Prostate gland (tissue), 2 donors: ENCODE results near the gene ATP6V0A4. TPM values are rescaled to one million over a fixed set of nuclear protein-coding genes. Genes with fewer than 3 reads are reported as not detected.

ENCODE experiments used
- DNase-seq: peaks from one replicate; pipeline ENCODE4 v3.0.0-alpha.2; 2019; ENCODE audit warnings: low spot score
- H3K27ac ChIP-seq, 2 donors: fragments of 200-600 bp; sonication (generic); 2 replicates each; pipeline ENCODE4 v1.5.1; 2017 to 2019
- H3K27me3 ChIP-seq: fragments of 200-600 bp; sonication (generic); replicated peaks from 2 replicates; pipeline ENCODE4 v1.5.1; 2019; ENCODE audit not compliant: insufficient read depth
- H3K36me3 ChIP-seq, 2 donors: fragments of 200-600 bp; sonication (generic); 1 replicate in 1 of 2; 2 replicates in 1 of 2; pipeline versions ENCODE4 v1.5.1 to v1.8.1; 2017 to 2019
- H3K4me1 ChIP-seq: fragments of 200-600 bp; sonication (generic); replicated peaks from 2 replicates; pipeline ENCODE4 v1.5.1; 2019
- H3K4me3 ChIP-seq, 2 donors: fragments of 200-600 bp; sonication (generic); 2 replicates each; pipeline ENCODE4 v1.5.1; 2017 to 2019
- H3K9me3 ChIP-seq: fragments of 200-600 bp; sonication (generic); 2 replicates; pipeline ENCODE4 v1.5.1; 2017
- POLR2A ChIP-seq: fragments of 450-650 bp; IDR thresholded peaks from one replicate; pipeline ENCODE4 v1.6.1; 2016; ENCODE audit warnings: antibody characterized with exemption, mild to moderate bottlenecking
- POLR2AphosphoS5 ChIP-seq: sonication (generic); formaldehyde crosslinking; IDR thresholded peaks from one replicate; pipeline ENCODE4 v1.6.1; 2017; ENCODE audit warnings: antibody characterized with exemption
- WGBS: methylation state at CpG from one replicate; pipeline ENCODE4 v1.1.5; 2018; 5-methylcytosine and 5-hydroxymethylcytosine counted together
- intact Hi-C: fragments of 100-400 bp; cut with DNase I; formaldehyde crosslinking; loops from one replicate; pipeline ENCODE4 v1.14.2; 2022
- total RNA-seq, 2 donors: library from RNA; depleted of rRNA; stranded (reverse); fragments of >200 nt; gene quantifications; one replicate each; pipeline ENCODE4 v1.1.0, GENCODE V29; 2016
- TF ChIP-seq, protein P1 (sequence below), 4 experiments: fragments of 200-600 bp in 2 of 4; fragments of 450-650 bp in 2 of 4; sonication (generic) in 2 of 4; IDR thresholded peaks; 1 replicate in 3 of 4; 2 replicates in 1 of 4; pipeline ENCODE4 v1.5.1; 2016 to 2019; ENCODE audit warnings: antibody characterized with exemption in 4 of 4, mild to moderate bottlenecking in 2 of 4, moderate library complexity in 2 of 4

The ATP6V0A4 gene
- total RNA-seq, 2 donors from 2014 or later = 0.62 to 1.2 TPM

DNA sequence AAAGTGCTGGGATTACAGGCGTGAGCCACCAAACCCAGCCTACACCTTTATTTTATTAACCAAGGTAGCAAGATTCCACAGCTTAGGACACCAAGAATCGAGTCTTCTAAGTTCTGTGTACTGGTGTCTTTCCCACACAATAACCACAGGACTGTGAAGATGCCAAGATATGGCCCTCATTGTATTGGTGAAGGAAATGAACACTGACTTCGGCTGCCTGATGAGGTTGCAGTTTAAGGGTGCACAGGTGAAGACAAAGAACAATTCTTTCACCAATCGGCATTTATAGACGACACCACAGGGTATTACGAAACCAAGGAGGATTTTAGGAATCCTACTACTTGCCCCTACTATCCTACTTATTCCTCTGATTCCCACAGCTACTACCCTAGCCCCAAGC lies 49.3 kb downstream of the ATP6V0A4 start:
- 76% methylated on average over 6 of the region's 6 CpGs for WGBS
- Histone ChIP-seq H3K9me3 (no peaks in the 10 kb centered on the region), H3K36me3 (no peaks in the 10 kb centered on the region), H3K27ac (no peak overlapping the region), H3K4me1 (no peaks in the 10 kb centered on the region), H3K27me3 (no peaks in the 10 kb centered on the region), H3K4me3 (no peak overlapping the region)
- intact Hi-C loops = no loop called here
- DNase-seq = no peak
- TF ChIP-seq POLR2A (no peak), POLR2AphosphoS5 (no peak)
- TF ChIP-seq, protein P1, sequence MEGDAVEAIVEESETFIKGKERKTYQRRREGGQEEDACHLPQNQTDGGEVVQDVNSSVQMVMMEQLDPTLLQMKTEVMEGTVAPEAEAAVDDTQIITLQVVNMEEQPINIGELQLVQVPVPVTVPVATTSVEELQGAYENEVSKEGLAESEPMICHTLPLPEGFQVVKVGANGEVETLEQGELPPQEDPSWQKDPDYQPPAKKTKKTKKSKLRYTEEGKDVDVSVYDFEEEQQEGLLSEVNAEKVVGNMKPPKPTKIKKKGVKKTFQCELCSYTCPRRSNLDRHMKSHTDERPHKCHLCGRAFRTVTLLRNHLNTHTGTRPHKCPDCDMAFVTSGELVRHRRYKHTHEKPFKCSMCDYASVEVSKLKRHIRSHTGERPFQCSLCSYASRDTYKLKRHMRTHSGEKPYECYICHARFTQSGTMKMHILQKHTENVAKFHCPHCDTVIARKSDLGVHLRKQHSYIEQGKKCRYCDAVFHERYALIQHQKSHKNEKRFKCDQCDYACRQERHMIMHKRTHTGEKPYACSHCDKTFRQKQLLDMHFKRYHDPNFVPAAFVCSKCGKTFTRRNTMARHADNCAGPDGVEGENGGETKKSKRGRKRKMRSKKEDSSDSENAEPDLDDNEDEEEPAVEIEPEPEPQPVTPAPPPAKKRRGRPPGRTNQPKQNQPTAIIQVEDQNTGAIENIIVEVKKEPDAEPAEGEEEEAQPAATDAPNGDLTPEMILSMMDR (IDR thresholded peaks at IDR 0.05) = no peak

DNA sequence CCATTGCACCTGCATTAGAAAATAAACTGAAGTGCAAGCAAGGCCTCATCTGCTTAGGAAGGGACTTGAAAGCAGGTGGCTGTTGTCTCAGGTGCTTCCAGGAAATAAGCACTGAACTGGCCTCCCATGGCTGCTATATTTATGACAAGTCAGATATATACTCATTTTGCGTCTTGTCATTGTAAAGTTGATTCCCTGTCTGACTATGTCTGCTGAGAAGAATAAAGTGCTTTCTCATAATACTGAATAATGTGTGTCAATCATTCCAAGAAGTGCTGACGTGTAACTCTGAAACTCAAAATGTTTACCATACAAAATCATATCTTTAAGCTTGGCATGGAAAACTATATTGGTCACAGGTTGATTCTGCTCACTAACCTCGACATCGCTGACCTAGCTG lies 51.9 kb downstream of the ATP6V0A4 start:
- WGBS = 89% methylated on average over 4 of the region's 4 CpGs
- Histone ChIP-seq H3K4me1 (no peaks in the 10 kb centered on the region), H3K36me3 (no peaks in the 10 kb centered on the region), H3K4me3 (no peak overlapping the region), H3K27ac (no peak overlapping the region), H3K27me3 (no peaks in the 10 kb centered on the region), H3K9me3 (no peaks in the 10 kb centered on the region)
- no peak for TF ChIP-seq POLR2A
- TF ChIP-seq POLR2AphosphoS5 = no peak
- TF ChIP-seq, protein P1 (IDR thresholded peaks at IDR 0.05) = no peak
- DNase-seq = no peak
- intact Hi-C loops = no loop called here

DNA sequence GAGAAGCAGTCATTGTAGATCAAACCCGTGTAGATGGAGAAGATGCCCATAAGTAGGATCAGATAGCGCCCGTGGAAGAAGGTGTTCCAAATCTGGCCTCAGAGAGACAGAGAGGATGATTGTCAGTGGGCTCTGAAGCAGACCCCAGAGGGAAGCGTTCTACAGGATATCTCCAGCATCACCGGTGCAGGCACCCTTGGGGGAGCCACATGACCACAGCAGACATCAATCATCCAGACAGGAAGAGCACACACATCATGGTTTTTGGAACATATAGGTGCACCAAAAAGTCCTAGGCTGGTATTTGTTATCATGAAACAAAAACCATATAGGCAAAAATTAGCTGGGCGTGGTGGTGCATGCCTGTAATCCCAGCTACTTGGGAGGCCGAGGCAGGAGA lies 52.8 kb downstream of the ATP6V0A4 start:
- no peak for TF ChIP-seq POLR2A
- TF ChIP-seq POLR2AphosphoS5 = no peak
- TF ChIP-seq, protein P1 (IDR thresholded peaks at IDR 0.05) = no peak
- Histone ChIP-seq H3K4me1 (no peaks in the 10 kb centered on the region), H3K36me3 (no peaks in the 10 kb centered on the region), H3K27me3 (no peaks in the 10 kb centered on the region), H3K27ac (no peak overlapping the region), H3K4me3 (no peak overlapping the region), H3K9me3 (no peaks in the 10 kb centered on the region)
- 96% methylated on average over 7 of the region's 7 CpGs for WGBS
- DNase-seq = no peak
- intact Hi-C loops = no loop called here

DNA sequence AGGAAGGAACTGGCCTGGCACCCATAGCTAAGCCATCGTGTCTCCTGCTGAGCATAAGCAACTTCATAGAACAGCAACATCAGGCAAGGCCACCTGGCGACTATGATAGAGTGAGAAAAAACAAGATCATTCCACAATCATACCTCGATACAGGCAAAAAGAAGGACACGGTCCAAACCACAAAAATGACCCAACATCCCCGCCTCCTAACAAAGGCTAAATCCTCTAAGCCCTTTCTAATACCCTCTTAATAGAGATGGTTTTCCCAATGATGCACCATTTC lies 56.6 kb downstream of the ATP6V0A4 start:
- H3K27ac ChIP-seq = no peak overlapping the region
- DNase-seq = no peak
- H3K4me1 ChIP-seq = no peaks in the 10 kb centered on the region
- WGBS = 83% methylated on average over 5 of the region's 5 CpGs
- H3K36me3 ChIP-seq = no peaks in the 10 kb centered on the region
- H3K27me3 ChIP-seq = no peaks in the 10 kb centered on the region
- H3K9me3 ChIP-seq = no peaks in the 10 kb centered on the region
- no peak for TF ChIP-seq POLR2A
- TF ChIP-seq, protein P1 (IDR thresholded peaks at IDR 0.05) = no peak
- TF ChIP-seq POLR2AphosphoS5 = no peak
- intact Hi-C loops = no loop called here
- no peak overlapping the region for H3K4me3 ChIP-seq

DNA sequence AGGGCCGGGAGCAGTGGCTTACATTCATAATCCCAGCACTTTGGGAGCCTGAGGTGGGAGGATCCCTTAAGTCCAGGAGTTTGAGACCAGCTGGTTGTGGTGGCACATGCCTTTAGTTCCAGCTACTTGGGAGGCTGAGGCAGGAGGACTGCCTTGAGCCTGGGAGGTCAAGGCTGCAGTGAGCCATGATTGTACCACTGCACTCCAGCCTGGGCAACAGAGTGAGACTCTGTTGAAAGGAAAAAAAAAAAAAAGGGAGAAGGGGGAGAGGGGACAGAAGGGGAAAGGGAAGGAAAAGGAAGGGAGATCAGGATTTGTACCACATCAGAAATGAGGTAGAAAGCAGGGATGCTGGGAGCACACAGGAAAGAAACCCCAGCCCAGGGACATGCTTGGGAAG lies 58.1 kb downstream of the ATP6V0A4 start:
- TF ChIP-seq, protein P1 (IDR thresholded peaks at IDR 0.05) = no peak
- no peak for TF ChIP-seq POLR2AphosphoS5
- no peak for TF ChIP-seq POLR2A
- WGBS = 89% methylated on average over 1 of the region's 1 CpG
- intact Hi-C loops = loop anchor here (10.0 kb wide), 1 partner anchor 575 kb away; no protein-coding TSS in a partner anchor

More for the DNA sequence above, 58.1 kb downstream of the ATP6V0A4 start:
- H3K27ac ChIP-seq = no peak overlapping the region
- no peaks in the 10 kb centered on the region for H3K36me3 ChIP-seq
- no peak for DNase-seq
- H3K27me3 ChIP-seq = no peaks in the 10 kb centered on the region
- H3K4me3 ChIP-seq = no peak overlapping the region
- no peaks in the 10 kb centered on the region for H3K9me3 ChIP-seq
- no peaks in the 10 kb centered on the region for H3K4me1 ChIP-seq
